ENCODE data around the gene SERF2.
"Not testable (repeated sequence)": the region's sequence is repeated elsewhere in the genome, so short reads cannot be mapped to it uniquely, and the experiment has no call there.

Gene SERF2

GRCh38 chr15:43830691-43831275 is 38.7 kb downstream of the SERF2 start:
- not testable (repeated sequence) for DNase-seq (ENCODE audit: low spot score)

GRCh38 chr15:43831519-43832052 is 39.5 kb downstream of the SERF2 start:
- DNase-seq (ENCODE audit: low spot score), result not testable (repeated sequence)

GRCh38 chr15:43832485-43832884 is 40.4 kb downstream of the SERF2 start:
- DNase-seq (ENCODE audit: low spot score), result not testable (repeated sequence)

GRCh38 chr15:43845421-43845820 is 53.3 kb downstream of the SERF2 start:
- no peak for DNase-seq (ENCODE audit: low spot score)

All from D341Med (cell line).